NCI-H146 treated with DMSO at 0.1 percent for 48 hours (cell line): ENCODE measurements around the gene NAA25.
A peak's percentile ranks its signal among the peaks of the same experiment; 100 is the strongest.
"Not testable (repeated sequence)": the region's sequence is repeated elsewhere in the genome, so short reads cannot be mapped to it uniquely, and the experiment has no call there.

ENCODE experiments used
- DNase-seq: peaks from one replicate; lab custom pipeline; 2025; ENCODE audit not compliant: unreplicated experiment; lab: John Stamatoyannopoulos, UW

The NAA25 gene

DNA sequence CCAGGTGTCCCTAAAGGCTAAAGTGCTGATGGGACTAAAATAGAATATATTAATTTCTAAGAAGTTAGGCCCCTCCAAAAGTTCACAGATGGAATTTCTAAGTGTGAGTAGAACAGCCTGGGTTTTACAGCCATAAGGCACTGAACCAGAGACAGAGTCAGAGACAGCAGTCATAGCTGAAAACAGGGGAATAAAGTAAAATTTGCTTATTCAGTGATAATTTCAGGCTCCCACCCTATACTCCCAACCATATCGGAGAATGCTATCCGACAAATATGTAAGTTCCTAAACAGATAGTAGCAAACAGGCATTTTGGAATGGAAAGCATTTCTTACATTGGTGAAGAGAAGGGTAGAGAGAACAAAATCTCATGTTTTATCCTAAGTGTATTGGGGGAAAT, 45.3 kb downstream of the NAA25 start:
- DNase-seq, result no peak

DNA sequence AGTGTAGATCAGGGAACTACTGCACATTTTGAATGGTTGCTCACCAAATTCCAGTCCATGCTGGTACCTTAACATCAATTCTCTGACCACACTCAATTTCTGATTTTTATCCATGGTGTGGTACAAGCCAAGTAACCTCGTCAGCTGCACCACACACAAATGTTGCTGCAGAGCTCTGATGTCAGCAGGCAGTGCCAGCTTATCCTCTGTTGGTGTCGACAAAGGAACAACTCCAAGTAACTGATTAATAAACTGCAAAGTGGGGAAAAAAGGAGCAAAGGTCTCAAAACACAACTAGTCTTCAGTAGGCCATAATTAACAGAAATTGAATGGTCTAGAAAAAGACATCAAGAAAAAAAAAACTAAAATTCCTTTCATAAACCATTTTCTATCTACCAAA, 47.4 kb downstream of the NAA25 start:
- no peak for DNase-seq

DNA sequence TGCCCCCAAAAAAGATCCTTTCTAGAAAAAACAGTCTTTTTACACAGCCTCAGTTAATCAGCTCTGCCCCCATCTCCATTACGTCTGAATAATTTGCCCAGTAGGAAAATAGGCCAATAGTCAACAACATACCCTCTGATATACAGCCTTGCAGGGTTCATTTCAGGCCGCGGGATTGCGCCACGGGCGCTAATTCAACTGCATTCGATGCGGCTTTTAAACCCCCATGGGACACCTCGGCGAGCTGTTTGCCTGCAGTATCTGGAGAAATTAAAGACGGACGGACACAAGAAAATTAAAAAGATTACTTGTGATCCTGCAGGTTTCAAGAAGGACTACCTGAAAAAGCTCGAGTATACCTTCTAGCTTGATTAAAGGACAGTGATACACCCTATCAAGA, 59.2 kb downstream of the NAA25 start:
- no peak for DNase-seq

DNA sequence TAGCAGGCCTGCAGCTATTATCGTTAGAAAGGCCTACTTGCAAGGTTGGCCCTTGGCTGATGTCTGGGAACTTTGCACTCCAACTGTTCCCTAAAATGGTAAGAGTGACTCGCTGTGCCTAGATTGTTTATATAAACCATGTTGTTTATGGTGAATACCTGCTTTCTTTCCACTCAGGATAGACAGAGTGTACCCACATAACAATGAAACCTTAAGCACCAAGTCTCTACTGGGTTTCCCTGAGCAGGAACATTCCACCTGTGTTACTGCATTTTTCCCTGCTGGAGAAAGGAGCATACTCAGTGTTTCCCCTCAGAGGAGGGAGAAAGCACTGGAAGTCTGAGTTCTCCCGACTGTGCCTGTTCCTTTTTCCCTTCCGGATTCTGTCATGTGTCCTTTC, 62.6 kb downstream of the NAA25 start:
- no peak for DNase-seq

DNA sequence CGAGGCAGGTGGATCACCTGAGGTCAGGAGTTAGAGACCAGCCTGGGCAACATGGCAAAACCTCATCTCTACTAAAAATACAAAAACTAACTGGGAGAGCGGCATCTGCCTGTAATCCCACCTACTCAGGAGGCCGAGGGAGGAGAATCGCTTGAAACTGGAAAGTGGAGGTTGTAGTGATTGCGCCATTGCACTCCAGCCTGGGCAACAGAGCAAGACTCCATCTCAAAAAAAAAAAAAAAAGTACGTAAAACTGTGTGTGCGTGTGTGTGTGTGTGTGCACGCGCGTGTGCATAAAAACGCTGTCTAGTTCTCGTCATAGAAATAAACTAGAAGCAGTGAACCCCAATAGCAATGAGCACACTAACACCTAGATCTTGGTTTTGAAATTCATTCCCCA, 72.0 kb downstream of the NAA25 start:
- DNase-seq, result not testable (repeated sequence)

DNA sequence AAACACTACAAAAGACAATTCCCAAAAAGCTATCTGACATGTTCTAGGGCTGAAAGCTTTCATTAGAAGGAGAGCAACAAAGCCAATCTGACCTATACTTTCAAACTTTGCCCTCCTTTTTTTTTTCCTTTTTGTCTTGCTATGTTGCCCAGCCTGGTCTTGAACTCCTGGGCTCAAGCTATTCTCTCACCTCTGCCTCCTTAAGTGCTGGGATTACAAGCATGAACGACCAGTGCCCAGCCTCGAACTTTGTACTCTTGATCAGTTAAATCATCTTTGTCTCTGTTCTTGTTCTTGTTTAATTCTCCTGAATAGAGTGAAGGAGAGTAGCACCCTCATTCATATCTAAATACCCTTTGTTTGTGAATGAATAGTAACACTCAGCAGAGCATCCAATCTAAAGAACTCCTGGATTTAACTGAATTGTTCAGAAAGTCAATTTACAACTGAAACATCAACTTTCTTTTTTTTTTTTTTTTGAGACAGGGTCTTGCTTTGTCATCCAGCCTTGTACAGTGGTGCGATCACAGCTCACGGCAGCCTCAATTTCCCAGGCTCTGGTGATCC, 73.3 kb downstream of the NAA25 start:
- no peak for DNase-seq

DNA sequence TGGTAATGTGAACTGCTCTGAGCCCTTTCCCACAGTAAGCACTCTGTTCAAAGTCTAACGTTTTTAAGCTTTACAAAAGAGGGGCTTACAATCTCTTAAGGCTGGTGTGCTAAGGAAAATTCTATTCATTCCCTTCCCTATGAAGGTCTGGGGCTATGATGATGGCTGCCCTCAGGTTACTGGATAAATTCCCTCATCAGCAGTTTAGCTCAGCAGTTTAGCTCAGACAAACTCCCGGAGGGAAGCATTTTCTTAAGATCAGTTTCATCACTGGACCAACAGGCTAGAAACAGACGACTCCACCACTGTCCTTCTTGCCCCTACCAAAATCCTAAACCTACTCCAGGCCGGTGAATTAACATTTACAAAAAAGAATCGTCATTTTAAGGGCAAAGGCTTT, 76.3 kb downstream of the NAA25 start:
- DNase-seq, result no peak

DNA sequence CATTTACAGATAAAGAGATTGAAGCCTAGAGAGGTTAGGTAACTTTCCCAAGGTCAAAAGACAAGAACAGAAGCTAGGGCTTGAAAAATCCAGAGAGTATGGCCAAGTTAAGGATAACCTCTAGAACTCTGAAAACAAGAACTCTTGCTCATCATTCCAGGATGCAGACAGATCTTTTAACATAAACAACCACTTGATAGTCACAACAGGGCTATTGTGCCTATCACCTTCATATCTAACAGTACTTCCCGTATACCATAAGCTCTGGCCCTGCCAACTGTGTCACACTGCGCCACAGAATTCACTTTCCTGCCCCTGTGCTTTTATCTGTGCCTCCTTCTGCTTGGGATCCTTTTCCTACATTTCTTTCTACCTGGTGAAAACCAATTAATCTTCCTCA, 77.1 kb downstream of the NAA25 start:
- DNase-seq, result no peak

DNA sequence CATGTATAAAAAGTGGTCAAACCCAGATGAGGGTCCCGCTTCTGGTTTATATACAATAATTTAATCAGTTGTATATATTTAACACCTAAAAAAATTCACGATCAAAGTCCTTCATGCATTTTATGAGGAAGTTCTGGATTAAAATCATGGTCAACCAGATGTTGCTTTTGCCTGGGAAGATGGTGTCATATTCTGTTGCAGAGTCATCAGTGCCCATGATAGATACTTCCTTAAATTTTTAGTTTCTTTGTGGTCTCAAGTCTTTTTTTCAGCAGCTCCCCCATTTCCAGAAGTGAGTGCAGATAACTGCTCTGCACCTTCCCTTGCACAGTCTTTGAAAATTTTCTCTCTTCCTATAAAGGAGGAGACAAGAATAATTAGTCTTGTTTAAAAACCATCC, 79.3 kb downstream of the NAA25 start:
- DNase-seq, result no peak

DNA sequence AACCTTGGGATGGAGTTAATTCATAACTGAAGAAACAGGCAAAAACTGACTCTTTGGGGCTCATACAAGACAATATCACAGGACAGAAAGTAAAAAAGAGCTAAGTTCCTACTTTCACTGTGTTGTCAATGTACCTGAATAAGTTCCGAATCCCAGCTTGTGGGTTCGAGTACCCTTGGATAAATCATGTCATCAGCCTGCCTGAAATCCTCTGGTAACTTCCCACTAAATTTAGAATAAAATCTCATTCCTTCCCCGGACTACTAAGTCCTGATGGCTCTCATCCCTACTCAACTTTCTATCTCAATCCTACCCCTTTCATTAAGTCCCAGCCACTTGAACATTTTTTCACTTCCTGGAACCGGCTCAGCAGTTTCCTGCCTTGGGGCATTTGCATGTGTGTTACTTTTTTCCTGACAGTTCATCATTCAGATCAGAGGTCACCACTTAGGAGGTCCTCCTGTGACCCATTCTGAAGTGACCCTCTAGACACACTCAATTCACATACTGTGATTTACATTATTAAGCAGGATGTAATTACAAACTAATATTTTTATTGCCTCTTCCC, 82.7 kb downstream of the NAA25 start:
- no peak for DNase-seq

DNA sequence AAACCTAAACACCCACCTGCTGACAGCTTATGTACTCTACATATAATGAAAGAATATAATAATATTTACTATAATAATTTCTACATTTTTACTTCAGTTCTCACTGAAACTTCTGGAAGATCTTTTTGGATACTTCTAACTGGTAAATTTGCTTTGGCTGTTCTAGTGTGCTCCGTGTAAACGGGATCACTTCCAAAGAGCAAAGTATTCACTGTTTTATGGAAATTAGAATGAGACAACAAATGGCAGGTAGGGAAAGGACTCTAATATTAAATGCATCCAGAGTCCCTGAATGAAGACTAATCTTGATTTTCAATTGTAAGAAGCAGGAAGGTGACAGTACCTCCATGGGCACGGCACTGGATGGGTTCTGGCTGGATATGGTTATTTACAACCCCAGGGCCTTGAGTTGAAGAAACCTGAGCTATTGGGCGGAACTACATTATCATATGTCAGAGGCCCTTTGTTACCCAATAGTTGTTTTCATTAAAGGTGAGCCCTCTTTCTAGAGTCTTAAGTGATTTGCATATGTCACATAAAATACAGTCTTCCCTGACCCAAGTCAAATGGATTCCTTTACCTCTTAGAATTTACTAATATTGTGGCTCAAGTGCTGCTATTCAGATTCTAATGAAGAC, 84.7 kb downstream of the NAA25 start:
- DNase-seq, result no peak

DNA sequence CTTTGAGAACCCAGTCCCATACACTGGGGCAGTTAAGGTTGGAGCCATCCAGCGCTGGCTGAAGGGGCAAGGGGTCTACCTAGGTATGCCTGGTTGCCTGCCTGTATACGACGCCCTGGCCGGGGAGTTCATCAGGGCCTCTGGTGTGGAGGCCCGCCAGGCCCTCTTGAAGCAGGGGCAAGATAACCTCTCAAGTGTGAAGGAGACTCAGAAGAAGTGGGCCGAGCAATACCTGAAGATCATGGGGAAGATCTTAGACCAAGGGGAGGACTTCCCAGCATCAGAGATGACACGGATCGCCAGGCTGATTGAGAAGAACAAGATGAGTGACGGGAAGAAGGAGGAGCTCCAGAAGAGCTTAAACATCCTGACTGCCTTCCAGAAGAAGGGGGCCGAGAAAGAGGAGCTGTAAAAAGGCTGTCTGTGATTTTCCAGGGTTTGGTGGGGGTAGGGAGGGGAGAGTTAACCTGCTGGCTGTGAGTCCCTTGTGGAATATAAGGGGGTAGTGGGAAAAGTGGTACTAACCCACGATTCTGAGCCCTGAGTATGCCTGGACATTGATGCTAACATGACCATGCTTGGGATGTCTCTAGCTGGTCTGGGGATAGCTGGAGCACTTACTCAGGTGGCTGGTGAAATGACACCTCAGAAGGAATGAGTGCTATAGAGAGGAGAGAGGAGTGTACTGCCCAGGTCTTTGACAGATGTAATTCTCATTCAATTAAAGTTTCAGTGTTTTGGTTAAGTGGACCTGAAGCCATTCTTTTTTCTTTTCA, 86.2 kb downstream of the NAA25 start:
- no peak for DNase-seq

DNA sequence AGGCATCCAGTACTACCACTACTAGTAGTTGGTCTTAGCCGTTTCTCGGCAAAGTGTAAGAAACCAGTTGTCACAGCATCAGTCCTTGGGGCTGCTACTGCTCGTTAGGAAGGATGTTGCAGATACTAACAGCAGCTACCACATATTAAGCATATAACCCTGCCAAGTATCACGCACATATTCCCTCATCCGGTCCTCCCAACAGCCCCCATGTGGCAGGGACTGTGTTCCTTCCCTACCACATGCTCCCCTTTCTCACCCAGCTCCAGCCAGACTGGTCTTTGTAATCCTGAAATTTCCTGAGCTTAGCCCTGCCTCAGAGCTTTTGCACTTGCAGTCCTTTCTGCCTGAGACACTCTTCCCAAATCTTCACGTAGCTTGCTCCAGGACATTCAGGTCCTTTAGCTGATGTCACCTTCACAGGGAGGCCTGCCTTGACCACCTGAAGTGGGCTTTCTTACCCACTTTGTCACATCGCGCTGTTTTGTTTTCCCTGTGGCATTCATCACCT, 87.6 kb downstream of the NAA25 start:
- no peak for DNase-seq

DNA sequence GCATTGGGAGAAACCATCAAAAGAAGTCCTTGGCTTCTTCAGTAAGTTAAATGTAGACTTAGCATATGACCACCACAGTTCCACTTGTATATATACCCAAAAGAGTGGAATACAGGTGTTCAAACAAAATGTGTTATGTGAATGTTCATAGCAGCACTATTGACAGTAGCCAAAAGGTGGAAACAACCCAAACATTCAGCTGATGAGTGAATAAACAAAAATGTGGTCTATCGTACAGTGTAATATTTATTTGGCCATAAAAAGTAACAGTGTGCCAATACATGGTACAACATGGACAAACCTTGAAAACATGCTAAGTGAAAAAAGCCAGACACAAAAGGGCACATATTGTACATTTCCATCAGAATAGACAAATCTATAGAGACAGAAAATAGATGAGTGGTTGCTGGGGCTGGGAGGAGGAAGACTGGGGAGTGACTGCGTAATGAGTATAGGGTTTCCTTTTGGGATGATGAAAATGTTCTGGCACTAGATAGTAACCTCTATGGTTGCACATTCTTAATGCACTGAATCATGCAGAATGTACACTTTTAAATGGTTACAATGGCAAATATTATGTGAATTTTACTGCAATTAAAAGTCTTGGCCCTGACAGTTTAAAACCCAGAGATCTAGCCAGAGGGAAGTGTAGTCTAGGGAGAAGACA, 89.9 kb downstream of the NAA25 start:
- DNase-seq, result no peak

DNA sequence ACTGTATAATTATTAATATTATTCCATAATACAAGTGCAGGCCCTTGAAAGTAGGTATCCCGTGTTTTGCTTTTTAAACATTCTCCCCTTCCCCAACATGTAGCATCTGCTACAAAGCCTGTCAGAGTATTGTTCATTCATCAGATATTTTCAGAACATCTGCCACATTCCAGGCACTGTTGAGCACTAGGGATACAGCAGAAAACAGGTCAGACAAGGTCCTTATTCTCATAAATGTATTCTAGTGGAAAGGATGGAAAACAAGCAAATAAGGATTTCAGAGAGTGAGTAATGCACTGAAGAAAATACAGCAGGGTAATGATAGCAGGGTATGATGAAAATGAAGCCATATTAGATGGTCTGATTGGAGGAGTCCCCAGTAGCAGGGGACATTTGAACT, 91.5 kb downstream of the NAA25 start:
- no peak for DNase-seq

DNA sequence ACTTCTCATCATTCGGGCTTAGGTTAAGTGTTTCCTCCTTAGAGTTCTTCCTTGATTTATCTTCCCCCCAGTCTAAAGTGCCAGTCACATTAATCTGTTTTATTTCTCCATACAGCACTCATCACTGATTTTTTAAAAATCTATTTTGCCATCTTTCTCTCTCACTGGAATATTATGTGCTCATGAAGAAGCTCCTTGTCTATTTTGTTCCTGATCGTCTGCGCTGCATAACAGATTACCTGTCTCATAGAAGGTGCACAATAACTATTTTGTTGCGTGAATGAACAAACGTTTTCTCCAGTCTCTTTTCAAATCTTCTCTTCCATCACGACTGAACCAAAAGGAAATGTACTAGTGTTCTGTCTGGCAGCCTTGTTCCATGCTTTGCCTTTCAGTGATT, 92.6 kb downstream of the NAA25 start:
- no peak for DNase-seq

DNA sequence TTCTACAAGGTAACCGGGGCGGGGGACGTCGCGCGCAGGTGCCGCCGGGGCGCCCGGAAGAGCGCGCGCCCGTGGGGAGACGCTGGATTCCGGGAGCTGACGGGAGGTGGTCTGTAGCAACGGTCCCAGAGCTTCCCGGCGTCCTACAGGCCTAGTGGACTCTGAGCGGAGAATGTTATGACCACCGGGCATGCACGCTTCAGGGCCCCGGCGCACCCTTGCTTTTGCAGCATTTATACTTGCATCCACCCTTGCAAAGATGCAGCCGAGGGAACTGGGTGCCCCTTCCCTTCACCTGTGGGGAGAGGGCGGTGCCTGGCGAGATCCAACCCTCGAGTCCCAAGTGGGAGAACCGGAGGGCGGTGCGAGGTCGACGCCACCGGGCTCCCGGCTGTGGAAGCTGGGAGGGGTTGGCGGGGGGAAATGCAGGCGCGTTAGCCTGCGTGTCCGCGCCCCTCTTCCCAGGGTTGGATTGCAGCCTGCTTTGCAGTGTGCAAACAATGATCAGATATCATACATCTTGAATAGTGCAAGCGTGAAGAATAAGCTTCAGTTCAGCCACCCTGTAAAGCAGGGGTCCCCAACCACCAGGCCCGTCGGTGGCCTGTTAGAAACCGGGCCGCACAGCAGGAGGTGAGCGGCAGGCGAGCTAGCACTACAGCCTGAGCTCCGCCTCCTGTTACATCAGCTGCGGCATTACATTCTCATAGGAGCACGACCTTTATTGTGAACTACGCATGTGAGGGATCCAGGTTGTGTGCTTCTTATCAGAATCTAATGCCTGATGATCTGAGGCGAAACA, 94.8 kb downstream of the NAA25 start:
- peak; percentile 73 for DNase-seq

DNA sequence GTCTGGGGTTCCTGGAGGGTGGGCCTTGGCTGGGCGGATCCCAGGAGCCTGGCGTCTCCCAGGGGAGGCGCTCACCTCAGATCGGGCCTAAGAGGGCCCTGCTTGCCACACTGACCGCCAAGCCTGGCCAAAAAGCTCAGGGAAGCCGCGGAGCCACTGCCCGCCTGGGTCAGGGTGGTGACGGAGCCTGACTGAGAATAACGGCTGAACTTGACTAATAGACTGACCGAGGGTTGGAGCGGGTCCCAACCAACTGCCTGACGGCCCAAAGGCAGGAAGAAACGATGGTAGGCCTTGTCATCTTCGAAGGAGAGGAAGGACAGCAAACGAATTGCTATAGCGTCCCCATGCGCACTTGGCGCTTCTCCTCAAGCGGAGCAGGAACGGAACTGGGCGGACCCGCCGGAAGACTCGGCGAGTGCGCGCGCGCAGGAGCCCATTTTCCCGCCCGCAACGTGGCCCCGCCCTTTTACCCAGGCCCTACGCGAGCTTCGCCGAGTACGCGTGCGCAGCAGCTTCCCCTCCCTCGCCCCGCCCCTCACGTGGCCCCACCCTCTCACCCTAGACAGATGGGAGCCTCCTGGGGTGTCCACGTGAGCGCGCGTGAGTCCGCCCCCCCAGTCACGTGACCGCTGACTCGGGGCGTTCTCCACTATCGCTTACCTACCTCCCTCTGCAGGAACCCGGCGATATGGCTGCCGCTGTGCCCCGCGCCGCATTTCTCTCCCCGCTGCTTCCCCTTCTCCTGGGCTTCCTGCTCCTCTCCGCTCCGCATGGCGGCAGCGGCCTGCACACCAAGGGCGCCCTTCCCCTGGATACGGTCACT, 95.6 kb downstream of the NAA25 start, which contains the start of the genes ERP29 and TMEM116:
TSS of gene ERP29 (plus strand) at position 652 of the 826 bp plus-strand sequence. CDS start at position 692, 40 bp downstream.
TSS of gene TMEM116 (minus strand) at position 391 of the 826 bp plus-strand sequence. CDS start 7,895 bp downstream, outside the sequence.
- DNase-seq, result peak; percentile 95

DNA sequence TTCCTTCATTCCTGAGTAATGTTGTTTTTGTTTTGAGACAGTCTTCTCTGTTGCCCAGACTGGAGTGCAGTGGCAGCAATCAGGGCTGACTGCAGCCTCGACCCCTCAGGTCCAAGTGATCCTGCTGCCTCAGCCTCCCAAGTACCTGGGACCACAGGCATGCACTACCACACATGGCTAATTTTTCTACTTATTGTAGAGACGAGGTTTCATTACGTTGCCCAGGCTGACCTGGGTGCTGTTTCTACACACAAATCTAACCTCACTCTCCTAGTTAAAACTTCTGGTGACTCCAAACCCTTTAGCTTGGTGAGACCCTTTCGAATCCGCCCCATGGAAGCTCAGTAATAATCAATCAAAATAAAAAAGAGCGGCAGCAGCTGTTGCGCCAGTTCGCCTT, 96.9 kb downstream of the NAA25 start:
- no peak for DNase-seq
